Ishikawa (cell line): ENCODE data around the gene KCTD14.

Experiments
- FOXM1 ChIP-seq: IDR thresholded peaks from 2 replicates; pipeline ENCODE4 v1.6.1; 2012; ENCODE audit warnings: low read depth, borderline replicate concordance
- MAX ChIP-seq: IDR thresholded peaks from 2 replicates; pipeline ENCODE4 v1.6.1; 2012
- RAD21 ChIP-seq: IDR thresholded peaks from 2 replicates; pipeline ENCODE4 v1.6.1; 2012; ENCODE audit warnings: low read depth
- TAF1 ChIP-seq: IDR thresholded peaks from 2 replicates; pipeline ENCODE4 v1.6.1; 2012; ENCODE audit warnings: low read depth, mild to moderate bottlenecking
- YY1 ChIP-seq: IDR thresholded peaks from 2 replicates; pipeline ENCODE4 v1.6.1; 2012; ENCODE audit warnings: low read depth
- TF ChIP-seq, protein P1 (sequence below): IDR thresholded peaks from 2 replicates; pipeline ENCODE4 v1.6.1; 2012; ENCODE audit warnings: low read depth, mild to moderate bottlenecking

DNA sequence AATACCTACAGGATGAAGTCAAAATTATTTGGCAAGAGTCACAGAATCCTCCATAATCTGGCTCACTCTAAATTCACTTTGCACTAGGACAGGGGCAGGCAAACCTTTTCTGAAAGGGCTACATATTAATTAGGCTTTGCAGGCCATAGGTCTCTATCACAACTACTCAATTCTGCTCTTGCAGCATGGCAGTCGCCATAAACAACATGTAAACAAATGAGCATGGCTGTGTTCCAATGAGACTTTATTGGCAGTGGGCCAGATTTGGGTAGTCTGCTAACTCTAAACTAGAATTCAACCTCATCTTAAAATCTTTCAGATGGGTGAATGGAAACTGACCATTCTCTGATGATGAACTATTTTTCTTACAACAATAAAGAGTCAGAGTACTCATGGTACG is 46.4 kb upstream of the KCTD14 start:
- TF ChIP-seq, protein P1, sequence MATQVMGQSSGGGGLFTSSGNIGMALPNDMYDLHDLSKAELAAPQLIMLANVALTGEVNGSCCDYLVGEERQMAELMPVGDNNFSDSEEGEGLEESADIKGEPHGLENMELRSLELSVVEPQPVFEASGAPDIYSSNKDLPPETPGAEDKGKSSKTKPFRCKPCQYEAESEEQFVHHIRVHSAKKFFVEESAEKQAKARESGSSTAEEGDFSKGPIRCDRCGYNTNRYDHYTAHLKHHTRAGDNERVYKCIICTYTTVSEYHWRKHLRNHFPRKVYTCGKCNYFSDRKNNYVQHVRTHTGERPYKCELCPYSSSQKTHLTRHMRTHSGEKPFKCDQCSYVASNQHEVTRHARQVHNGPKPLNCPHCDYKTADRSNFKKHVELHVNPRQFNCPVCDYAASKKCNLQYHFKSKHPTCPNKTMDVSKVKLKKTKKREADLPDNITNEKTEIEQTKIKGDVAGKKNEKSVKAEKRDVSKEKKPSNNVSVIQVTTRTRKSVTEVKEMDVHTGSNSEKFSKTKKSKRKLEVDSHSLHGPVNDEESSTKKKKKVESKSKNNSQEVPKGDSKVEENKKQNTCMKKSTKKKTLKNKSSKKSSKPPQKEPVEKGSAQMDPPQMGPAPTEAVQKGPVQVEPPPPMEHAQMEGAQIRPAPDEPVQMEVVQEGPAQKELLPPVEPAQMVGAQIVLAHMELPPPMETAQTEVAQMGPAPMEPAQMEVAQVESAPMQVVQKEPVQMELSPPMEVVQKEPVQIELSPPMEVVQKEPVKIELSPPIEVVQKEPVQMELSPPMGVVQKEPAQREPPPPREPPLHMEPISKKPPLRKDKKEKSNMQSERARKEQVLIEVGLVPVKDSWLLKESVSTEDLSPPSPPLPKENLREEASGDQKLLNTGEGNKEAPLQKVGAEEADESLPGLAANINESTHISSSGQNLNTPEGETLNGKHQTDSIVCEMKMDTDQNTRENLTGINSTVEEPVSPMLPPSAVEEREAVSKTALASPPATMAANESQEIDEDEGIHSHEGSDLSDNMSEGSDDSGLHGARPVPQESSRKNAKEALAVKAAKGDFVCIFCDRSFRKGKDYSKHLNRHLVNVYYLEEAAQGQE, result no peak
- TF ChIP-seq RAD21, result no peak
- no peak for TF ChIP-seq FOXM1
- no peak for TF ChIP-seq MAX
- no peak for TF ChIP-seq YY1
- TF ChIP-seq TAF1, result no peak
